Stimulated activated CD4-positive, alpha-beta T cell treated with anti-CD3 and anti-CD28 coated beads, TNF-alpha, amount 100 ng/mL, for 4 hours (primary cell): ENCODE results near the gene STXBP3.

Experiments used
- DNase-seq, 3 experiments: peaks; one replicate each; pipeline ENCODE4 v3.0.0-alpha.2; 2020; ENCODE audit warnings: low read depth in 3 of 3

STXBP3 gene

GRCh38 chr1:108799001-108799400, 52.5 kb downstream of the STXBP3 start:
- no peak for DNase-seq

- DNase-seq = no peak
Measured at GRCh38 chr1:108801101-108801500, 54.6 kb downstream of the STXBP3 start.

GRCh38 chr1:108803548-108803947, 57.1 kb downstream of the STXBP3 start:
- DNase-seq = no peak

- no peak for DNase-seq
Measured at GRCh38 chr1:108808438-108808837, 62.0 kb downstream of the STXBP3 start.

- DNase-seq = no peak
Measured at GRCh38 chr1:108811611-108812010, 65.1 kb downstream of the STXBP3 start.

GRCh38 chr1:108813326-108813725, 66.9 kb downstream of the STXBP3 start:
- no peak for DNase-seq

- no peak for DNase-seq
Measured at GRCh38 chr1:108814343-108815125, 68.1 kb downstream of the STXBP3 start.

GRCh38 chr1:108815566-108815965, 69.1 kb downstream of the STXBP3 start:
- no peak for DNase-seq

GRCh38 chr1:108816049-108816893, 69.8 kb downstream of the STXBP3 start:
- DNase-seq = no peak

GRCh38 chr1:108817016-108817415, 70.5 kb downstream of the STXBP3 start:
- no peak for DNase-seq

GRCh38 chr1:108817811-108818210, 71.3 kb downstream of the STXBP3 start:
- no peak for DNase-seq

GRCh38 chr1:108819878-108820277, 73.4 kb downstream of the STXBP3 start:
- DNase-seq = no peak

GRCh38 chr1:108823632-108824031, 77.2 kb downstream of the STXBP3 start:
- DNase-seq = no peak

GRCh38 chr1:108824051-108824450, 77.6 kb downstream of the STXBP3 start:
- no peak for DNase-seq

GRCh38 chr1:108826081-108826635, 79.7 kb downstream of the STXBP3 start:
- no peak for DNase-seq

GRCh38 chr1:108828074-108828961, 81.8 kb downstream of the STXBP3 start:
- DNase-seq = peak; percentile 23 to 53 (median 31)

- DNase-seq = no peak
Measured at GRCh38 chr1:108829498-108829916, 83.0 kb downstream of the STXBP3 start.

GRCh38 chr1:108830119-108831008, 83.9 kb downstream of the STXBP3 start:
- no peak for DNase-seq

GRCh38 chr1:108831225-108831624, 84.8 kb downstream of the STXBP3 start:
- DNase-seq = no peak

GRCh38 chr1:108832929-108833328, 86.5 kb downstream of the STXBP3 start:
- no peak for DNase-seq

- DNase-seq = no peak
Measured at GRCh38 chr1:108841703-108842102, 95.2 kb downstream of the STXBP3 start.
